Stimulated activated CD4-positive, alpha-beta T cell treated with anti-CD3 and anti-CD28 coated beads, TNF-alpha, amount 100 ng/mL, for 48 hours (primary cell): ENCODE results near the gene EYA2.

Experiments used
- DNase-seq, 3 donors: peaks; one replicate each; pipeline ENCODE4 v3.0.0-alpha.2; 2020; ENCODE audit warnings: low read depth in 3 of 3

The EYA2 gene

DNA sequence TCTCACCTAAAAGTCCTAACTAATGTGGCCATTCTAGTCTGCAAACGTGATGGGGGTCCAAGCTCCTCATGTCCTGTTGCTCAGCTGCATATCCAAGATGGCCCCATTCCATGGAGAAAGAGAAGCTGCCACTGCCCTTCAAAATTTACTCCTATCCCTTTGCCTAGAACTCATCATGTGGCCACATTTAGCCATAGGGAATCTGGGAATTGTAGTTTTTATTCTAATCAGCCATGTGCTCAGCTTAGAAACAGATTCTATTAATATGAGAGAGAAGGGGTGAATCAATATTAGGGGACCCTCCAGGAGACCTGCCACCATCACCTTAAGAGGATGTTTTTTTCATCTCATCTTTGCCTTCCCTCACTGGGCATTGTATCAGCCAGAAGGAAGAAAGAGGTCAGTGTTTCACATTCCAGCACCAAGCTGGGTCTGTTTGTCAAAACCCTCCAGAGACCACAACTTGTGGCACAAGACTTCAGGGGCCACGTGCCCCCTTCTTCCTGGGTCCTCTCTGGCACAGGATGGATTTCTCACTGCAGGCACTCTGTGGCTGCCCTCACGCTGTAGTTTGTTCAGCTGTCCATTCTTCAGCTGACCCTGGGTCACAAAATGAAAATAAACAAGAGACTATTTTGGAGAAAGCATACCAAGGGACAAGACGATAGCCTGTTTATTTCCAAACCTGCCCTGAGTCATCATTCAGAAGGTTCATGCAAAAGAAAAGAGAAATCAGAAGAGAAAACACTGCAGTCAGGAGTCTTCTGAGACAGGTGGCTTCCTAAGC lies 172.0 kb downstream of the EYA2 start:
- no peak for DNase-seq

DNA sequence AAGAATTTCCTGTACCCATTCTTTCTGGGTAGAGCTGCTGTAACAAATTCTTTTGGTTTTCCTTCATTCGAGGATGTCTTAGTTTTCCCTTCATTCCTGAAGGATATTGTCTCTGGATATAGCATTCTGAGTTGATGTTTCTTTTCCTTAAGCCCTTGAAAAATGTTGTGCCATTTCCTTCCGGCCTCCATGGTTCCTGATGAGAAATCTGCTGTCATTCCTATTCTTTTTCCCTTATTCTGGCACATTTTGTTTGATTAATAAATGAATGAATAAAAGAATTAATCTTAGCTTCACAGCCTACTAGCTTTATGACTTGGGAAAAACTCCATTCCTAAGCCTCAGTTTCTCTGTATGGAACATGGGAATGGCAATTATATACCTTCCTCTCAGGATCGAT lies 173.1 kb downstream of the EYA2 start:
- no peak for DNase-seq

DNA sequence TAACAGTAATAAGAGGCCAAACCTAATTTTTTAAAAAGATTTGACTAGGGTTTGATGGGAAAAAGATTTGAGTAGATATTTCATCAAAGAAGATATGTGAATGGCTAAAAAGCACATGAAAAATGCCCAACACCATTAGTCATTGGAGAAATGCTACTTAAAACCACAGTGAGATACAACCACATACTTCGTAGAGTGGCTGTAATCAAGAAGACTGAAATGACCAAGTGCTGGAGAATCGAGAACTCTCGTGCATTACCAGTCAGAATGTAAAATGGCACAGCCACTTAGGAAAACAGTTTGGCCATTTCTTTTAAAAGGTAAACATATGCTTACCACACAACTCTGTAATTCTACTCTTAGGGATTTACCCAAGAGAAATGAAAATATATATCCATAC lies 175.5 kb downstream of the EYA2 start:
- DNase-seq, result no peak

DNA sequence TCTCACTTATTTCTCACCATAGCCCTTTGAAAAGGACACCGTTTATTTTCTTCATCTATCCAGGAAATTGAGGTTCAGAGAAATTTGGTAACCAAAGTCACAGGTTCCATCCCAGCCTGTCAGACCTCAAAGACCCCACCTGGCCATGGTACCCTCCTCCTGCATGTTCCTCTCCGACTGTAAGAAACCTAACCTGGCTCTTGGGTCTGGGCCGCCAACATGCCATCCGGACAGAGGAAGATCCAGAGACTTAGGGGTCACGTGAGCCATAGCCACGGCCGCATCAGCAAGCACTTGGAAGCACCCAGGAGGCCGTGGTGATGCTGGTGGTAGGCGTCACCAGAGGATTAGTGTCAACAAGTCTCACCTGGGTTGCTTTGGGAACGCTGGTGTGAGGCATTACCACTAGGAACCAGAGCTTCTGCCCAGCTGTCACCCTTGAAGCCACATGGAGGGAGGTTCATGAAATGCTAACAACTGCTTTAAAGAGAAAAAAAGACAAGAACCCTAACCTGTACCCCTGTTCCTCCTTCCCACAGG lies 177.1 kb downstream of the EYA2 start:
- no peak for DNase-seq

DNA sequence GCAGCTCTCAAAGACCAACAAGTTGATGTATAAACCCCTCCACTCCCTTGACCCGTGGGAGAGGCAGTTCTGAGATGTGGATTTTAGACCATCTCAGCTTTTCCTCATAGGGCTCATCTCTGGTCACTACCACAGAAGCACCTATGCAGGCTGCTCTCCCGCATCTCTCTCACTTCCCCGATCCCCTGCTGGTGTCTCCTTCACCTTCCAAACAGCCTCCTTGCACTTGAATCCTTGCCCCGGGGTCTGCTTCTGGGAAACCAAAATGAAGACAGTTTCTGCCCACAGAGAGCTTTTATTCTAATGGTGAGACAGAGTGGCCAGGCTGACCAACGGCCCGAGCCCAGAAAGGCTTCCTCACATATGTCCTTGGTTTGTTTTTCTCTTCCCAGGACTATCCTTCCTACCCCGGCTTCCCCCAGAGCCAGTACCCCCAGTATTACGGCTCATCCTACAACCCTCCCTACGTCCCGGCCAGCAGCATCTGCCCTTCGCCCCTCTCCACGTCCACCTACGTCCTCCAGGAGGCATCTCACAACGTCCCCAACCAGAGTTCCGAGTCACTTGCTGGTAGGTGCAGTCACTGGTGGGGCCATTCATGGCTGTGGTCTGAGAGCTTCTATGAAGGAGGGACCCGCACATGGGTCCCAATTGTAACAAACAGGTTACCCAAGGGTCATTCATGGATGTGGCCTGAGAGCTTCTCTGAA lies 179.3 kb downstream of the EYA2 start:
- no peak for DNase-seq

DNA sequence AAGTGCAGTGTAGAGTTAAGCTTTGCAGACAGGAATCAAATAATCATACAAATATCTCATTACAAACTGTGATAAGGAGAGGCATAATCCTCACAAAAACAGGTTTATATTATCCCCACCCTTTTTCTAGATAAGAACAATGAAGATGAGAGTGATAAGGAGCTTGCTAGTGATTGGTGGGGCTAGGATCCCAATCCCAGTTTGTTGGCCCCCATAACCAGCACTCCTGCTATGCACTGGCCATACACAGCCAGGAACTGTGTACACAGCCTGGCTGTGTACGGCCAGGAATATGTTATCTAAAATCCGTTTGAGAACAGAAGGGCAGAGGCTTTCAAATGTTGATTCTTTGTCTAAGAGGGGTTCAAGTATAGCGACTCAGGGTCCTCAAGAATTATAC lies 180.6 kb downstream of the EYA2 start:
- DNase-seq, result no peak

GRCh38 chr20:47079047-47079446 lies 184.4 kb downstream of the EYA2 start:
- DNase-seq, result no peak

DNA sequence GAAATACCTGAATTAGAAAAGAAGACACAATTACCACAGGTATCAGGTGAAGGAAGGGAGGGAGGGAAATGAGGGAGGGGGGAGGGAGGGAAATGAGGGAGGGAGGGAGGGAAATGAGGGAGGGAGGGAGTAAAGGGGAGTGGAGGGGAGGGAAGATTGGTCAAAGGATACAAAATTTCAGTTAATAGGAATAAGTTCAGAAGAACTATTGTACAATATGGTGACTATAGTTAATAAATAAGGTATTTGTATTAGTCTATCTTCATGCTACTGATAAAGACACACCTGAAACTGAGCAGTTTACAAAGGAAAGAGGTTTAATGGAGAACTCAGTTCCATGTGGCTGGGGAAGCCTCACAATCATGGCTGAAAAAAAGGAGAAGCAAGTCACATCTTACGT lies 185.7 kb downstream of the EYA2 start:
- no peak for DNase-seq

- DNase-seq, result no peak
These were observed 191.7 kb downstream of the EYA2 start for GRCh38 chr20:47086316-47086715.

DNA sequence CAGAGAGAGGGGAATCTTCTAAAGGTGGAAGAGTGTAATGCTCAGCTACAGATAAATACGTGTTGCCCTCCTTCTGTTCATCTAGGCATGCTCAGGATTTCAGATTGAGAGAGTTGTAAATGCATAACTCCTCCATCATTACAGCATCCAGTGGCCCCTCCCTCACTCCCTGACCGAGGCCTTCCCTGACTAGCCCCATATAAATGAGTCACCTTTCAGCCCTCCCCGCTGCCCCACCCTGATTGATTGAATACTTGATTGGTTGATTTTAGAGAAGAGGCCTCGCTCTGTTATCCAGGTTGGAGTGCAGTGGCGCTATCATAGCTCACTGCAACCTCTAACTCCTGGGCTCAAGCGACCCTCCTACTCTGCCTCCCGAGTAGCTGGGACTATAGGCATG lies 193.7 kb downstream of the EYA2 start:
- no peak for DNase-seq

DNA sequence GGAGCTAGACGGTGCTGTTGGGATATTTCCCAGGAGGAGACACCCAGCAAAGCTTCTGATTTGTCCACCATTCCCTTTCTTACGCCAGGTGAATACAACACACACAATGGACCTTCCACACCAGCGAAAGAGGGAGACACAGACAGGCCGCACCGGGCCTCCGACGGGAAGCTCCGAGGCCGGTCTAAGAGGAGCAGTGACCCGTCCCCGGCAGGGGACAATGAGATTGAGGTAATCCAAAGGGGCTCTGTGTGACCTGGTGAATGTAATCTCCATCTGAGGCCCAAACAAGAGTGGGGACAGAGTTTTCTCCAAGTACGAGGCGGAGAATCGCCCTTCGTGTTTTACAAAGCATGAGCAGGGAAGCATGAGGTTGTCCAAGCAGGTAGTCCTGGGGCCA lies 194.5 kb downstream of the EYA2 start:
- no peak for DNase-seq

DNA sequence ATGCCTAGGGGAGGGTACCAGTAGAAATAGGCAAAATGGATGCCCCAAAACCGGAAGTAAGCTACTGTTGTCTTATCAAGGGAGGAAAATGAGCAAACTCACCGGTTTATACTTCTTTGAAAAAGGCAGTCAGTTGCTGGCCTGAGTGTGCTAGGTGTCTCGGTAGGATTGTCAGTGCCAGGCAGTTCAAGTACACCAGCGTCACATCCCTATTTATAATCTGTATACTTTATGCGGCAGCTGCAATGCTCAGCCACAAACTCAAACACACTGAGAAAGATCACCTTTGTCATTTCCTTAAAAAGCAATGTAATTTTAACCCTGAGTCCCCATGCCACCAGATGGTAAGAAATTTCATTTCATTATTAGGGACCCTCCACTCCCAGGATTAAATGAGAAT lies 196.2 kb downstream of the EYA2 start:
- DNase-seq, result no peak

- no peak for DNase-seq
These were observed 198.8 kb downstream of the EYA2 start for GRCh38 chr20:47093320-47093966.

GRCh38 chr20:47095690-47096089 lies 201.0 kb downstream of the EYA2 start:
- no peak for DNase-seq

- DNase-seq, result no peak
These were observed 203.3 kb downstream of the EYA2 start for GRCh38 chr20:47097691-47098622.

DNA sequence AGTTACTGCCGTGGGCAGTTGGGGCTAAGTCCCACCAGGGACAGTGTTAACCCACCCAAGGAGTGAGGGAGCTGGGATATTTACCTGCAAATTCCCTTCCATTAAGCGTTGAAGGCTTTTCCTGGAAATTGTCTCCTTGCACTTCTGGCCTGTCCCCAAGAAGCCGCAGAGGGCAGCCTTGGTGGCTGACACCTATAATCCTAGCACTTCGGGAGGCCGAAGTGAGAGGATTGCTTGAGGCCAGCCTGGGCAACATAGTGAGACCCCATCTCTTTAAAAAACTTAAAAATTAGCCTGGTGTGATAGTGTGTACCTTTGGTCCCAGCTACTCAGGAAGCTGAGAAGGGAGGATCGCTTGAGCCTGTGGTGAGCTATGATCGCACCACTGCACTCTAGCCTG lies 204.4 kb downstream of the EYA2 start:
- DNase-seq, result no peak

DNA sequence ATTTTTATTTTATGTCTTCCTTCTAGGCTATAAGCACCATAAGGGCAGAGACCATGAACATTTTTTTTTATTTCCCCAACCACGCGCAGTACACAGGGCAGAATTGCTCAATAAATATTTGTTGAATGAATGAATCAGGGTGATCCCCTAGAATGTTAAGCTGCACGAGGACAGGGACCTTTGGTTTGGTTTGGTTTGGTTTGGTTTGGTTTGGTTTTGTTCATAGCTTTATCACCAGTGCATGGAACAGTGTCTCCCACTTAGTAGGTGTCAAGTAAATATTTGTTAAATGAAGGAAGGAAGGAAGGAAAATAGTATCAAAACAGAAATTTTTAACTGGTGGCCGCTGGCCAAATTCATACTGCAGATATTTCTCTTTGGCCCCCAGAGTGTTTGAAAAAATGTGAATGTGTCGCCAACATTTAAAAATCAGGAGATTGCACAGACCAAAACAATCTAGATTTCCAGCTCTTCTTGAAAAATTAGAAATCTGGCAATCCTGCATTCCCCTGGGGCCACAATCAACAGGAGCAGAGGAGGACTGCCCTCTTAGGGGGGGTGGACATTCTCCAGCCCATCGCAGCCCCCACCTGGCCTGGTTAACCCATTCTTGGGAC lies 205.3 kb downstream of the EYA2 start:
- DNase-seq, result no peak

- DNase-seq, result no peak
These were observed 208.0 kb downstream of the EYA2 start for GRCh38 chr20:47102629-47103028.

- DNase-seq, result no peak
These were observed 212.1 kb downstream of the EYA2 start for GRCh38 chr20:47106786-47107185.

GRCh38 chr20:47108994-47109393 lies 214.4 kb downstream of the EYA2 start:
- no peak for DNase-seq

- DNase-seq, result no peak
These were observed 216.2 kb downstream of the EYA2 start for GRCh38 chr20:47110819-47111218.
